ENCODE measurements around the gene SOX6. TPM values are rescaled to one million over a fixed set of nuclear protein-coding genes. Genes with fewer than 3 reads are reported as not detected.

Gene SOX6
- polyA plus RNA-seq, 1 of the 3 experiments (the other 2 are of a cell fraction): 0.03 TPM

DNA sequence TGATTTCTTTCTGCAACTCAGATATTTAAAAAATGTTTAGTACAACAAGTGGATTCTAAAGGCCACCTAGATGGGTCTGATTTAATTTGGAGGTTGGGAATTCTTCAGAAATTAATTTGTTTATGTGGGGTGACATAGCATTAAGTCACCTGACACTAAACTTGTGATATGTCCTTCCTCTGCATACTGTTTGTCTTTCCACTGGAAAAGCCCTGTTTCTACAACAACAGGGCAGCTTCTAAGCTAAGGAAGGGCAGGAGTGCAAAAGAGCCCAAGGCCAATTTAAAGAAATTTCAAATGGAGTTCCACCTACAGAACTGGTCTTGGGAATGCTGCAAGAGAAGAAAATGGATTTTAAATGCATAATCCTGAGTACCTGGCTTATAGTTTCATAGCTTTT lies 319.2 kb downstream of the SOX6 start:
- no peak for TF ChIP-seq POLR2AphosphoS5 (IDR thresholded peaks at IDR 0.05; ENCODE audit: low read depth, low read length)
- no peak for TF ChIP-seq EP300 (IDR thresholded peaks at IDR 0.05; ENCODE audit: borderline replicate concordance in 1 of 2, low read depth in 1 of 2, low read length in 1 of 2)
- TF ChIP-seq FOSL2 (IDR thresholded peaks at IDR 0.05; ENCODE audit: borderline replicate concordance, low read depth): no peak
- TF ChIP-seq GABPA (IDR thresholded peaks at IDR 0.05; ENCODE audit: low read depth): no peak
- TF ChIP-seq REST (IDR thresholded peaks at IDR 0.05; ENCODE audit: low read depth, low read length): no peak
- TF ChIP-seq, protein P1, sequence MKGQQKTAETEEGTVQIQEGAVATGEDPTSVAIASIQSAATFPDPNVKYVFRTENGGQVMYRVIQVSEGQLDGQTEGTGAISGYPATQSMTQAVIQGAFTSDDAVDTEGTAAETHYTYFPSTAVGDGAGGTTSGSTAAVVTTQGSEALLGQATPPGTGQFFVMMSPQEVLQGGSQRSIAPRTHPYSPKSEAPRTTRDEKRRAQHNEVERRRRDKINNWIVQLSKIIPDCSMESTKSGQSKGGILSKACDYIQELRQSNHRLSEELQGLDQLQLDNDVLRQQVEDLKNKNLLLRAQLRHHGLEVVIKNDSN (IDR thresholded peaks at IDR 0.05; ENCODE audit: borderline replicate concordance, low read depth): no peak
- no peak for TF ChIP-seq FOXJ3 (CRISPR knock-in tag; IDR thresholded peaks at IDR 0.05)
- CTCF ChIA-PET: no interaction called here
- H3K36me3 ChIP-seq (replicated peaks in 1 of 2; ENCODE audit: control insufficient read depth in 1 of 2, insufficient read depth in 2 of 2, low read length in 1 of 2): no peaks in the 10 kb centered on the region
- no peaks in the 10 kb centered on the region for H3F3A ChIP-seq (replicated peaks; ENCODE audit: insufficient read depth)
- H2AFZ ChIP-seq (ENCODE audit: low read depth): no peak overlapping the region
- no peaks in the 10 kb centered on the region for H3K9me3 ChIP-seq
- no peaks in the 10 kb centered on the region for H3K27me3 ChIP-seq (ENCODE audit: insufficient read depth)
- H3K9ac ChIP-seq: no peak overlapping the region
- no peak overlapping the region for H3K4me3 ChIP-seq (ENCODE audit: low read depth in 2 of 2, low read length in 1 of 2)
- H4K20me1 ChIP-seq (ENCODE audit: insufficient read depth): no peaks in the 10 kb centered on the region
- no peaks in the 10 kb centered on the region for H3K4me1 ChIP-seq (ENCODE audit: control insufficient read depth in 1 of 2, insufficient read depth in 2 of 2, low read depth in 1 of 2, low read length in 1 of 2)
- H3K4me2 ChIP-seq: no peak overlapping the region
- no peaks in the 10 kb centered on the region for H3K79me2 ChIP-seq (ENCODE audit: insufficient read depth)
- POLR2A ChIA-PET: no interaction called here
- no peak overlapping the region for H3K27ac ChIP-seq (ENCODE audit: low read depth in 2 of 2, low read length in 1 of 2)
- no peaks in the 10 kb centered on the region for H3K9me2 ChIP-seq
- DNase-seq: no peak

DNA sequence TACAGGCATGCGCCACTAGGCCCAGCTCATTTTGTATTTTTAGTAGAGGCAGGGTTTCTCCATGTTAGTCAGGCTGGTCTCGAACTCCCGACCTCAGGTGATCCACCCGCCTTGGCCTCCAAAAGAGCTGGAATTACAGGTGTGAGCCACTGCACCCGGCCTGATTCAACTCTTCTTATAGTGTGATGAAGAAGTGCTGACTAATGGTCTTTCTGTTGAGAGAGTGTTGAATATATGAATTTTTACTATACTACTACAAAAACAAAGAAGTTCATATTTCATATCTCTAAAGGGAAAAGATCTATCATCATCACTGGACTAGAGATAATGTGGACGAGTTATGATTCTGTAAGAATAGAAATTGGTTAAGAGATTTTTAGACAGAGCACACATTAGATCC lies 320.1 kb downstream of the SOX6 start:
- H3K4me2 ChIP-seq: no peak overlapping the region
- H3K9me3 ChIP-seq: no peaks in the 10 kb centered on the region
- no peaks in the 10 kb centered on the region for H3K36me3 ChIP-seq (replicated peaks in 1 of 2; ENCODE audit: control insufficient read depth in 1 of 2, insufficient read depth in 2 of 2, low read length in 1 of 2)
- no peak for TF ChIP-seq SIN3A (IDR thresholded peaks at IDR 0.05; ENCODE audit: borderline replicate concordance, low read depth, low read length)
- TF ChIP-seq, protein P2, sequence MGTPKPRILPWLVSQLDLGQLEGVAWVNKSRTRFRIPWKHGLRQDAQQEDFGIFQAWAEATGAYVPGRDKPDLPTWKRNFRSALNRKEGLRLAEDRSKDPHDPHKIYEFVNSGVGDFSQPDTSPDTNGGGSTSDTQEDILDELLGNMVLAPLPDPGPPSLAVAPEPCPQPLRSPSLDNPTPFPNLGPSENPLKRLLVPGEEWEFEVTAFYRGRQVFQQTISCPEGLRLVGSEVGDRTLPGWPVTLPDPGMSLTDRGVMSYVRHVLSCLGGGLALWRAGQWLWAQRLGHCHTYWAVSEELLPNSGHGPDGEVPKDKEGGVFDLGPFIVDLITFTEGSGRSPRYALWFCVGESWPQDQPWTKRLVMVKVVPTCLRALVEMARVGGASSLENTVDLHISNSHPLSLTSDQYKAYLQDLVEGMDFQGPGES (IDR thresholded peaks at IDR 0.05; ENCODE audit: low read depth, low read length): no peak
- TF ChIP-seq USF2 (IDR thresholded peaks at IDR 0.05; ENCODE audit: borderline replicate concordance, low read depth, low read length): no peak
- no peak for TF ChIP-seq FOXJ3 (CRISPR knock-in tag; IDR thresholded peaks at IDR 0.05)
- no peak for TF ChIP-seq FOXM1 (IDR thresholded peaks at IDR 0.05; ENCODE audit: low read depth)
- no peak for TF ChIP-seq GATA2 (CRISPR knock-in tag; IDR thresholded peaks at IDR 0.05)
- TF ChIP-seq, protein P3, sequence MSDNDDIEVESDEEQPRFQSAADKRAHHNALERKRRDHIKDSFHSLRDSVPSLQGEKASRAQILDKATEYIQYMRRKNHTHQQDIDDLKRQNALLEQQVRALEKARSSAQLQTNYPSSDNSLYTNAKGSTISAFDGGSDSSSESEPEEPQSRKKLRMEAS (IDR thresholded peaks at IDR 0.05; ENCODE audit: low read depth): no peak
- TF ChIP-seq RXRA (IDR thresholded peaks at IDR 0.05; ENCODE audit: borderline replicate concordance, low read depth): no peak
- TF ChIP-seq ELF1 (IDR thresholded peaks at IDR 0.05): no peak
- TF ChIP-seq, protein P1 (IDR thresholded peaks at IDR 0.05; ENCODE audit: borderline replicate concordance, low read depth): no peak
- no peak for TF ChIP-seq RAD21 (IDR thresholded peaks at IDR 0.05; ENCODE audit: low read length)
- TF ChIP-seq TEAD4 (IDR thresholded peaks at IDR 0.05; ENCODE audit: borderline replicate concordance, insufficient read depth): no peak
- no peak for TF ChIP-seq RFX5 (IDR thresholded peaks at IDR 0.05; ENCODE audit: low read length)
- H3K4me1 ChIP-seq (ENCODE audit: control insufficient read depth in 1 of 2, insufficient read depth in 2 of 2, low read depth in 1 of 2, low read length in 1 of 2): no peaks in the 10 kb centered on the region
- H3K9ac ChIP-seq: no peak overlapping the region
- H3F3A ChIP-seq (replicated peaks; ENCODE audit: insufficient read depth): no peaks in the 10 kb centered on the region
- ChIA-PET CTCF (interaction anchor here (1.0 kb wide), 1 partner anchor 749 kb away, joined by 3 read pairs; no protein-coding TSS in a partner anchor), POLR2A (interaction anchor here (0.7 kb wide), 1 partner anchor 148 kb away, joined by 3 read pairs; no protein-coding TSS in a partner anchor)
- H3K27ac ChIP-seq (ENCODE audit: low read depth in 2 of 2, low read length in 1 of 2): no peak overlapping the region
- no peaks in the 10 kb centered on the region for H3K79me2 ChIP-seq (ENCODE audit: insufficient read depth)
- WGBS (ENCODE audit: low lambda C conversion rate): 48% methylated on average over 6 of the region's 6 CpGs
- DNase-seq: no peak
- H3K9me2 ChIP-seq: no peaks in the 10 kb centered on the region
- no peaks in the 10 kb centered on the region for H4K20me1 ChIP-seq (ENCODE audit: insufficient read depth)
- H3K4me3 ChIP-seq (ENCODE audit: low read depth in 2 of 2, low read length in 1 of 2): no peak overlapping the region
- H2AFZ ChIP-seq (ENCODE audit: low read depth): no peak overlapping the region
- H3K27me3 ChIP-seq (ENCODE audit: insufficient read depth): no peaks in the 10 kb centered on the region

Measured in SK-N-SH (cell line).